NK-92 (cell line): Measurements from ENCODE around the gene MYO1D.

Experiments
- DNase-seq: peaks from one replicate; lab custom pipeline; 2025; ENCODE audit not compliant: unreplicated experiment; lab: John Stamatoyannopoulos, UW

Gene MYO1D

GRCh38 chr17:32591405-32591804 lies 285.5 kb downstream of the MYO1D start:
- DNase-seq = no peak

GRCh38 chr17:32590974-32591373 lies 285.9 kb downstream of the MYO1D start:
- no peak for DNase-seq

GRCh38 chr17:32588982-32589381 lies 287.9 kb downstream of the MYO1D start:
- DNase-seq = no peak

GRCh38 chr17:32588135-32588534 lies 288.8 kb downstream of the MYO1D start:
- no peak for DNase-seq

DNA sequence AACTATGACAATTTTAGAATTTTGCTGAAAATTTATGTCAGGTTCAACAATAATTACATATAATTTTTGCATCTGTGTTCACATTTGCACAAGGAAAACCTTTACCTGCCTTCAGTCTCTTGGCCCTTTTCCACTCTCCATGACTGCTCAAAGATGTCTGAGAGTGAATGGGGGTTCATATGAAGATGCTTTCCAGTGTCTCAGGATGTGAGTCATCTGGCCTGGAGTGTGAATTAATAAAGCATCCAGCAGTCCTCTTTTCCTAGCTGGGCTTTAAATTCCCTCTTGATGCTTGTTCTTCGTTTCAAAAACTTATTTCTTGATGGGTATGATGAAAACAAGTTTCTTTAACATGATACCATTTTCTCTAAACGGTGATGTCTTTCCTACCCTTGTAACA lies 290.3 kb downstream of the MYO1D start:
- DNase-seq = no peak

DNA sequence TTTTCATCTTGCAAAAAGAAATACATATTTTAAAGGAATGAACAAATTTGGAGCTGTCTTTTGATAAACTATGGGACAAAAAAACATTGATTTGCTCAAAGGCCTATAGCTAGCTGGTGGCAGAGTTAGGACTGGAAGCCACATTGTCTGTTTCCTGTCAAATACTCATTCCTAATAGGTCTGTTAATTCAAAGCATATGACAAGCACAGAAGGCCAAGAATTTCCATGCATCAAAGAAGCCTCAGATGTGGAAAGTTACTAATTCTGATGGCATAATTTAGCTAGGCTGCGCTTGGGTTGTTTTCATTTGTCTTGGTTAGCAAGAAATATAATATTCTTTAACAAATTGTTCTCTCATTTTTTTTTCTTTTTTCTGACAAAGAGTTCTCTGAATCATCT lies 292.1 kb downstream of the MYO1D start:
- no peak for DNase-seq

GRCh38 chr17:32583053-32583452 lies 293.9 kb downstream of the MYO1D start:
- no peak for DNase-seq

DNA sequence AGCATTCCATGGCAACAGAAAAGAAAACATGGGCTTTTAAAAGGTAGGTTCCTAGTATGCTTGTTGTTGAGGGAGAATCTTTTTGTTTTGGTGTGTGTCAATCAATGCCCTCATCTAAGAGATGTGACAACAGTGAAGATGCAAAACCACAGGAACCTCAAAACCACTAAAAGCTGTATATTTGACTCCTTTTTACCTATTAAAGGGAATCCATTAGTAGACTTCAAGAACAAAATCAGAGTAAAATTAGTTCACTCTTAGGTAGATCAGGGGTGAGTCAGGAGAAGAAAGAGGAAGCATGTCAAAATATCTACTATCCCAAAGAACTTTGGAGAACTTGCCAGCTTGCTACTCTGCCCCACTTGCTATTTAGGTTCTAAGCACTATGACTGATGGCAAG lies 301.1 kb downstream of the MYO1D start:
- DNase-seq = no peak

DNA sequence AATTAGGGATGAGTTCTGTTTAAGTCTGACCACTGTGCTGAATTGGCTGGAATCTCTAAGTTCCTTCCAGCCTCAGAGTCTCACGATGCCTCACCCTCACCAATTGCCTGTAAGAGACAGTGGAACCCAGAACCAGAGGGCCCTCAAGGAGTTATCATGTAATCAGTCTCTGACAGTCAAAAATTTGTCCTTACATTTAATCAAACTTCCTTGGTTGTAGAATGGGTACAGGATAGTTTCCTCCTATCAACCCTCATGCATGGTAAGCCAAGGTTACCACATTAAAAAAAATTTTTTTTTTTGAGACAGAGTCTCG lies 306.9 kb downstream of the MYO1D start:
- DNase-seq = no peak

GRCh38 chr17:32569171-32570080 lies 307.5 kb downstream of the MYO1D start:
- no peak for DNase-seq

- DNase-seq = no peak
Observed at GRCh38 chr17:32568705-32569104, 308.2 kb downstream of the MYO1D start.

- no peak for DNase-seq
Observed at GRCh38 chr17:32567511-32567910, 309.4 kb downstream of the MYO1D start.

GRCh38 chr17:32567086-32567485 lies 309.8 kb downstream of the MYO1D start:
- DNase-seq = no peak

GRCh38 chr17:32566303-32566702 lies 310.6 kb downstream of the MYO1D start:
- no peak for DNase-seq

DNA sequence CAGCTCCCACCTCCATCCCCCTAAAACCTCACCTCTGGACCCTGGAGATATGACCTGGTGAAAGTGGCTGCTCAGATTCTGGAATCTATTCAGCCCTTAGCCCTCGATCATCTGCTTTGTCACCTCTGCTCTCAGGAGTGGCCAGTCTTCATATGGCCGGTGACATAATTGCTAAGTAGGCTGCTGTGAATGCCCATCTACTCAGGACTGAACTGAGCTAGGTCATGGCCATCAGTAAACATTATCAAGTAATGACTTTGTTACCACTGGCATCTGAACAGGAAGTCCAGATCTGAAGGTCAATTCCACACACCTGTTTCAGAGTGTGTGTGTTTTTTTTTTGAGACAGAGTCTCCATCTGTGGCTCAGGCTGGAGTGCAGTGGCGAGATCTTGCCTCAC lies 311.5 kb downstream of the MYO1D start:
- DNase-seq = no peak

DNA sequence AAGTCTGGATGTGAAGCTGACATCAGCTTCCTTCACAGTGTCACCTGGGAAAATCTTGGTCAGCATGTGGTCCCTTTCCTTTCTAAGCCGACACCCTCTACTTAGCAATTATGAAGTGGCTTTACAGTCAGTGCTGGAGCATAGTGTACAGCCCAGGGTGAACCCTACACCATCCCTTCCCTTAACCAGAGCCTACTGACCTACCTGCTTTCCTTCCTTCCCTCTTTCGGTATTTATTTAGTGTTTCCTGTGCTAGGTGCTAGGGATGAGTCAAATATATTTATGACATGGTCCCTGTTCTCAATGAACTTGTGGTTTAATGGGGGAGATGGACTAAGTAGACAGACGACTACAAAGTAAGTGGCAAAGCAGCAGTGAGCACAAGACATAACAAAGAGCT lies 312.6 kb downstream of the MYO1D start:
- no peak for DNase-seq

- no peak for DNase-seq
Observed at GRCh38 chr17:32563583-32563982, 313.3 kb downstream of the MYO1D start.

- no peak for DNase-seq
Observed at GRCh38 chr17:32558997-32559650, 317.8 kb downstream of the MYO1D start.

- no peak for DNase-seq
Observed at GRCh38 chr17:32558326-32558955, 318.5 kb downstream of the MYO1D start.

GRCh38 chr17:32555611-32556310 lies 321.2 kb downstream of the MYO1D start:
- DNase-seq = no peak

GRCh38 chr17:32553168-32553567 lies 323.8 kb downstream of the MYO1D start:
- no peak for DNase-seq

GRCh38 chr17:32552280-32552679 lies 324.6 kb downstream of the MYO1D start:
- DNase-seq = no peak
